OCI-LY7 (cell line): Measurements from ENCODE around the gene HAPSTR1.

Experiments used
- CTCF ChIP-seq: fragments of 200-600 bp; sonication (generic); conservative IDR thresholded peaks from 2 replicates; pipeline ENCODE4 v1.5.1; 2014; ENCODE audit warnings: mild to moderate bottlenecking, antibody characterized with exemption, low read length, moderate library complexity, mixed read lengths
- EZH2phosphoT487 ChIP-seq: fragments of 200-600 bp; sonication (generic); IDR thresholded peaks from 2 replicates; pipeline ENCODE4 v1.6.1; 2018; ENCODE audit warnings: low read depth, borderline replicate concordance, mild to moderate bottlenecking, mixed run types, antibody characterized with exemption, low read length, moderate library complexity, mixed read lengths

- TF ChIP-seq CTCF: no peak
- TF ChIP-seq EZH2phosphoT487: no peak
Measured at GRCh38 chr16:9103546-9103945, 12.1 kb downstream of the HAPSTR1 start.
